ENCODE data around the gene TAS1R3. TPM values are rescaled to one million over a fixed set of nuclear protein-coding genes. Genes with fewer than 3 reads are reported as not detected.

The TAS1R3 gene
- total RNA-seq, result 0.23 TPM

GRCh38 chr1:1331068-1331965 lies at the start of gene TAS1R3:
TSS of gene TAS1R3 (plus strand) at chr1:1331280. CDS start at chr1:1331346, 66 bp downstream.

GRCh38 chr1:1307923-1308755 lies 22.9 kb upstream of the TAS1R3 start, which contains the start of the genes ACAP3 and PUSL1:
TSS of gene ACAP3 (minus strand) at chr1:1307930. CDS start at chr1:1307815, 115 bp downstream.
TSS of gene PUSL1 (plus strand) at chr1:1308597. CDS start at chr1:1308644, 47 bp downstream.

GRCh38 chr1:1324524-1325287 lies 6.4 kb upstream of the TAS1R3 start, which contains the start of the genes CPTP and INTS11:
TSS of gene CPTP (plus strand) at chr1:1324802. CDS start at chr1:1326911, 2,109 bp downstream.
TSS of gene INTS11 (minus strand) at chr1:1324660. CDS start at chr1:1324608, 52 bp downstream.

DNA sequence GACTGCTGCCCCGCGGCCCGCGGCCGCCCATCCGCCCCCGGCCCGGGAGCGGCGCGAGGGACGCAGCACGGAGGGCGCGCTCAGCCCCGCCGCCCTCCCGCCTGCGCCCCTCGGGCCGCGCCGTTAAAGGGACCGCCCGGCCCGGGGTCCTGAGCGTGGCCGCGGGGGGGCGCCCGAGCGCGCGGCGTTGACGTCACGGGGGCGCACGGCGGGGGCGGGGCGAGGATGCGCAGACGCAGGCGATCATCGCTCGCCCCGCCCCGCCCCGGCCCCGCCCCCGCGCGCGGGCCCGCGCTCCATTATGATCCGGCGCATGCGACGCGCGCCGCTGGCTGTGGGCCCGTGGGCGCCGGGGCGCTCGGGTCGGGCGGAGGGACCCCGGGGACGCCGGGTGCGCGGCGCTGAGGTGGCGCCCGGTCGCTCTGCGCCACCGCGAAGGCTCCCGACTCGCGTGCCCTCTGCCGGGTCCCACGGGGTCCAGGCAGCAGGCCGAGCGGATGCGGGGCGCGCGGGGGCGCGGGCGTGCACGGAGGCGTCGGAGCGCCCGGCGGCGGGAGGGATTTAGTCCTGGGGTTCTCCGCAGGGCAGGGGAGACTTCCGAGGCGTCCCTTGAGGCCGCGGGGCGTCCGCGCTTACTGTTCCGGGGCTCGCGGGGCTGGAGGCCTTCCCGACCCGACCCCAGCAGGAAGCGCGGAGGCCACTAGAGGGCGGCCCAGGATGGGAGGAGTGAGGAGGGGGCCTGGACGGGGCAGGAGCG lies 18.4 kb downstream of the TAS1R3 start, which contains the start of gene DVL1:
Gene DVL1, minus strand, starts transcription at position 163 of the 757 bp plus-strand sequence. CDS start 353 bp downstream, outside the sequence.

GRCh38 chr1:1358433-1359271 lies 27.6 kb downstream of the TAS1R3 start, which contains the start of gene MXRA8:
TSS of gene MXRA8 (minus strand) at chr1:1358555. CDS start at chr1:1358504, 51 bp downstream.

GRCh38 chr1:1374929-1375662 lies 44.0 kb downstream of the TAS1R3 start, which contains the start of gene AURKAIP1:
TSS of gene AURKAIP1 (minus strand) at chr1:1375207. CDS start at chr1:1374756, 451 bp downstream.

Small RNAs within 50 kb of the gene (small RNA-seq; reads per million reads assigned to genes)
- gene MIR6726, result 0.08 reads per million

Other genes starting within 250 kb of the TAS1R3 start
- 6.2 TPM for gene C1orf159, start 215.2 kb upstream of the TAS1R3 start, total RNA-seq
- gene TTLL10, start 157.4 kb upstream of the TAS1R3 start, total RNA-seq, result 0.69 TPM
- not detected for gene TNFRSF18, start 124.7 kb upstream of the TAS1R3 start, total RNA-seq
- not detected for gene TNFRSF4, start 117.1 kb upstream of the TAS1R3 start, total RNA-seq
- gene SDF4, start 99.3 kb upstream of the TAS1R3 start, total RNA-seq, result 30.4 TPM
- 22.1 TPM for gene B3GALT6, start 99.0 kb upstream of the TAS1R3 start, total RNA-seq
- not detected for gene C1QTNF12, start 84.6 kb upstream of the TAS1R3 start, total RNA-seq
- gene UBE2J2, start 57.4 kb upstream of the TAS1R3 start, total RNA-seq, result 42.2 TPM
- 2.5 TPM for gene SCNN1D, start 50.8 kb upstream of the TAS1R3 start, total RNA-seq
- 61.6 TPM for gene ACAP3, start 23.4 kb upstream of the TAS1R3 start, total RNA-seq
- 15.2 TPM for gene PUSL1, start 22.7 kb upstream of the TAS1R3 start, total RNA-seq
- gene INTS11, start 6.6 kb upstream of the TAS1R3 start, total RNA-seq, result 37.8 TPM
- gene CPTP, start 6.5 kb upstream of the TAS1R3 start, total RNA-seq, result 13.8 TPM
- 58.6 TPM for gene DVL1, start 18.1 kb downstream of the TAS1R3 start, total RNA-seq
- gene MXRA8, start 27.3 kb downstream of the TAS1R3 start, total RNA-seq, result 11.5 TPM
- 39.2 TPM for gene AURKAIP1, start 43.9 kb downstream of the TAS1R3 start, total RNA-seq
- 107 TPM for gene CCNL2, start 68.1 kb downstream of the TAS1R3 start, total RNA-seq
- 65.0 TPM for gene MRPL20, start 76.0 kb downstream of the TAS1R3 start, total RNA-seq
- gene ANKRD65, start 90.0 kb downstream of the TAS1R3 start, total RNA-seq, result 1.6 TPM
- gene VWA1, start 104.4 kb downstream of the TAS1R3 start, total RNA-seq, result 5.3 TPM
- gene ATAD3C, start 118.4 kb downstream of the TAS1R3 start, total RNA-seq, result not detected
- 9.9 TPM for gene ATAD3B, start 140.5 kb downstream of the TAS1R3 start, total RNA-seq
- 12.9 TPM for gene ATAD3A, start 180.9 kb downstream of the TAS1R3 start, total RNA-seq
- 14.5 TPM for gene TMEM240, start 209.3 kb downstream of the TAS1R3 start, total RNA-seq
- gene SSU72, start 243.6 kb downstream of the TAS1R3 start, total RNA-seq, result 51.7 TPM